HEK293 (cell line): ENCODE data around the gene KY.

Experiments
- CTCF ChIP-seq: fragments of 450-650 bp; formaldehyde crosslinking; IDR thresholded peaks from 2 replicates; pipeline ENCODE4 v1.5.1; 2016; ENCODE audit warnings: missing biosample characterization, missing genetic modification characterization
- ZBTB26 ChIP-seq: fragments of 450-650 bp; formaldehyde crosslinking; optimal IDR thresholded peaks from 2 replicates; pipeline ENCODE3; 2016; ENCODE audit warnings: missing biosample characterization, mild to moderate bottlenecking, missing genetic modification characterization
- ZNF704 ChIP-seq: fragments of 450-650 bp; formaldehyde crosslinking; IDR thresholded peaks from 2 replicates; pipeline ENCODE4 v1.5.1; 2016; ENCODE audit warnings: missing biosample characterization, missing genetic modification characterization

GRCh38 chr3:134697830-134698689 is 47.2 kb upstream of the KY start:
- TF ChIP-seq ZNF704 (no peak), CTCF (tag by site-specific recombination) (no peak), ZBTB26 (tag by site-specific recombination) (no peak)
